Measurements from ENCODE around the gene RASGRF2. TPM values are rescaled to one million over a fixed set of nuclear protein-coding genes. Genes with fewer than 3 reads are reported as not detected.

RASGRF2 gene
- polyA plus RNA-seq, 1 donor, result 2.3 TPM

DNA sequence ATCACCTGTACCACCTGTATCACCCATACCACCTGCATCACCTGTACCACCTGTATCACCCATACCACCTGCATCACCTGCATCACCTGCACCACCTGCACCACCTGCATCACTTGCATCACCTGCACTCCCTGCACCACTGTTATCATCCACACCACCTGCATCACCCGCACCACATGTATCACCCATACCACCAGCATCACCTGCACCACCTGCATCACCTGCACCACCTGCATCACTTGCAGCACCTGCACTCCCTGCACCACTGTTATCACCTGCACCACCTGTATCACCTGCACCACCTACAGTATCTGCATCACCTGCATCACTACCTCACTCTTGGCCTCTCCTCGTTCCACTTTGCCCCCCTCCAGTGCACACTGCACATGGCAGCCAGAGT is 209.8 kb downstream of the RASGRF2 start:
- DNase-seq, result no peak

DNA sequence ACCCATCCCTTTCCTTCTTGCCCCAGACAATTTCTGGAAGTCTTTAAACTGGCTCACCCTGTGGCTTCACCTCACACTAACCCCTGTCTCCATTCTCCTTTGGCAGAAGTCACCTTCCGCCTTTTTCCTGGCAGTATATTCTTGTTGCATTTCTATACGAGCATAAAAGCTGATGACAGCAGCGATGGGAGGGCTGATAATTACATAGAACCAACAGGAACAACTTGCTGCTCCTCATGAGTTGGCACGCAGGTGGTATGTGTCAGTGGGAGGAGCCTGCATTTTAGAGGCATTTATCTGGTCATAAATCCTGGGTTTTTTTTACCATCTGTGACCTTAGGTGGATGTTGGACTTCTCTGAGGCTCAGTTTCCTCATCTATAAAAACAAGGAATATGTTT is 211.6 kb downstream of the RASGRF2 start:
- DNase-seq, result no peak

GRCh38 chr5:81172710-81173109 is 212.5 kb downstream of the RASGRF2 start:
- no peak for DNase-seq

- no peak for DNase-seq
Observed at GRCh38 chr5:81177061-81177460, 216.9 kb downstream of the RASGRF2 start.

DNA sequence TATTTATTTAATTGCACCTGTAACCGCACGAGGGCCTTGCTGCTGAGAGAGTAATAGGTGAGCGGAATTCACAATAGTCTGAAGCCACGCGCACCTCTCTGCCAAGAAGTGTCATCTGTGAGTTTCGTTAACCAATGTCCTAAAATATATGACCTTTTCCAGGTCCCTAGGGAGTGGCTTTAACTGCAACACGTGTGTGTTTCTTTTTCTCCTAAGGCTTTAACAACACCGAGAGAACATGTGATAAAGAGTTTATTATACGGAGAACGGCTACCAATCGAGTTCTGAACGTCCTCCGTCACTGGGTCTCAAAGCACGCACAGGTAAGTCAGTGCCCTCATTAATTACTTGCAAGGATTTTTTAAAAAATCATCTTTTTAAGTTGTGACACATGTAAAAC is 219.8 kb downstream of the RASGRF2 start:
- no peak for DNase-seq

- DNase-seq, result no peak
Observed at GRCh38 chr5:81180780-81181460, 220.8 kb downstream of the RASGRF2 start.

DNA sequence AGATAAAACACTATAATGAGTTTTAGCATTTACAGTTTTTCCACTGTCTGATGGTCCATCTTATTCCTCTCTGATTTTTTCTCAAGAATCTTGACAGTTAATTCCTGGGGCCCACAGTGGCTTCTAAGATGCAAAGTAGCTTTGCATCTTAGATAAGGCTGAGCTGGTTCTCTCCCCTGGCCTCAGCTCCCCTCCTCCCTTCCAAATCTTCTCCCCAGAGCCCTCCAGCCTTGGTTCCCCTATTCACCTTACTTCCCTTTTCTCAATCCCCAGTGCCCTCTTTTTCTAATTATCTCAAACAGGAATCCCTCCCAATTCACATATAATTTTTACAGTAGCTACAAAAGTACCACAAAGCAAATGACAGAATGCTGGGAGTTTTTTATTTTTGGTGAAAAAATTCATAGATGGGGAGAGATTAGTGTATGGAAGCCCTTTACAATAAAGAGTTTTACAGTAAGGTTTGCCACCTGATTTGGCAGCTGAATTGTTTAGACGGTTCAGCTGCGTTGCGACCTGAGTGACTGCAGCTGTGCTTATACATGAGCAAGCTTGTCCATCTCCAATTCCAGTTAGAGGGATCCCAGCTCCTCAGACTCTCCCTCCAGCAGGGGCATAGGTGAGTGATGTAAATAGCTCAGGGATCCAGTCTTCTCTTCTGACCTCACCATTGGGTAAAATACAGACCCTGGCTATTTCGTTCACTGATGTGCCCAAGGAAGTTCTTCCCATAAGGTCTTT is 221.6 kb downstream of the RASGRF2 start:
- no peak for DNase-seq

DNA sequence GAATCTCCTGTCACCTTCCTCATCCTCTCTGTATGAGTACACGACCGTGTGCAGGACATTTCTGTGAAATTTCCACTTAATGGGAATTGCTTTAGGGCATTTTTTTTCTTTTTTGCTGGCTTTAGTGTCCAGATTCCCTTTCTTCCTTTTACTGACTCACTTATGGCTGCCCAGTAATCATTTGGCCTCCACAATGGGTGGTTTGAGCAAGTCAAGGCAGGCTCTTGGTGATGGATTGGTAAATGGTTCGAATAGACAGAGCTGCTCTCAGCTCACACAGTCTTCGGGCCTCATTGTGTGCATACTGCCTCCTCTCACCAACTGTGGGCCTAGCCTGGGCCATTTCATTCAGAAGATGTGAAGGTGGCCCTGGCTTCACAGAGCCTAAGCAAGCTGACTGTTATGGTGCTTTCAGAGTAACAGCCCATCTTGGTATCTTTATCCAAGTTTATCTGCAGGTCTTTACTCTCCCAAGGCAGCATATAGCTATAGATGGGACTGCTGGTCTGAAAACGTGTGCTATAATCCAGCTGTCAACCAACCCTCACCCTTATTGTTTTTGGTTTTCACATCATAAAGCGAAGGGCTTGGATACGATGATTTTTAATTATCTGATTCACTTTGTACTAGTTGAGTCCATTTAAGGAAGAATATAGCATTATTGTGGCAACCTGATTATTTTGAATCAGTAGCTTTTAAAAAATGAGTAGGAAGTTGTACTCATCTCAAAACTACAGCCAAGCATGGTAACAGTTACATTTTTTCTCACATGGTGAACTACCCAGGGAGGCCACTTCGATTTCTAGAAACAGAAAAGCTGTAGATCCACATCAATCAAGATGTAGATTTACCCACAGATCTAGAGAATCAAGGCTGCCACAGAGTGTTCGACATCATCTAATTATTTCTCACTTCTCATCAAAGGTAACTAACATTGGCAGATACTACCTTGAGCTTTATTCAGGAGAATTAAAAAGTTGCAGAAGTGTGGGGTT is 222.5 kb downstream of the RASGRF2 start:
- no peak for DNase-seq

- DNase-seq, result no peak
Observed at GRCh38 chr5:81183811-81184748, 223.9 kb downstream of the RASGRF2 start.

DNA sequence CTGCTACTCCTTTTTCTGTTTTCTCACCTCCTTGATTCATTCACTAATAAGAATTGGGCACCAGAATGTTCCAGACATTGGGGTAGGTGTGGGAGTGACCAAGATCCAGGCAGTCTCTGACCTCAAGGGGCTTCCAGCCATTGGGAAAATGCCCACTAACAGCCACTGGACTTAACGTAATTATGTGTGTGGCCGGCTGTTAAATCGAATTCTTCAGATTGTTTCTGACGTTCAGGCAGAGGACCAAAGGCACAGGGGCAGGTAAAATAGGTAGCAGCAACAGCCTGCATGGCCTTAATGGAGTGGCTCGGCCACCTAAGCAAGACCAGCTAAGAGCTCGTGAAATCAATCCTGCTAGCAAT is 224.6 kb downstream of the RASGRF2 start:
- no peak for DNase-seq

DNA sequence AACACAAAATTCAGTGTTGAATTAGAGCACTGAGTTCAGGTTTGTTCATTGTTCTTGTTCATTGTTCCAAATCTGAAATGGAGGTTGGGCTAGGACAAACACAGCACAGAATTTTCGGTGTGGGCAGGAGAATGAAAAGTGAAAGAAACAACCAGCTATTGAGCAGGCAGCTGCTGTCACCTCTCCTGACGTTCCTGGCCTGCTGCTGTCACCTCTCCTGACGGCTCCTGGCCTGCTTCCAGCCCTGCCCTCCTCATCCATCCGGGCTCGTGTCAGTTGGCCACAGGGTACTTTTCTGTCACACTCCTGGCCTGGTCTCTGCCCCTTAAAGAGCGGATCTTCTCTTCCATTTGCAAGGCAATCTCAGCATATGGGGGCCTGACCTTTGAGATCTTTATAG is 227.7 kb downstream of the RASGRF2 start:
- DNase-seq, result no peak

DNA sequence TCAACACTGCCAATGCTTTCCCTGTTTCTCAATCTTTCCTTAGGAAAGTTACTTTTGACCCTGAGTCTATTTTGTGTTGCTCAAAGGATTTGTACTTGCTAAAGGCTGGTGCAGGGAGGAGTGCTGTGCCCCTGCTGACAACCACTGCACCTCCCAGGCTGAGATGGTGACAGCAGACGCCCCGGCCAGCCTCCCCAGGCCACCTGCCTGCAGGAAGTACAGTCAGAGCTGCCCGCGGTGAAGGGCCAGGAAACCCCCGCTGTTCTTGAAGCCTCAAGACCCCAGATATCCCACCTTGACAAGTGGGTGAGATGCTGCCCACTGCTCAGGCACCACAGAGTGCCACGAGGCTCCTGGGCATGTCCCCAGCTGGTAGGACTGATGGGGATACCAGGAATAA is 228.8 kb downstream of the RASGRF2 start:
- DNase-seq, result no peak

- no peak for DNase-seq
Observed at GRCh38 chr5:81189875-81190498, 229.8 kb downstream of the RASGRF2 start.

DNA sequence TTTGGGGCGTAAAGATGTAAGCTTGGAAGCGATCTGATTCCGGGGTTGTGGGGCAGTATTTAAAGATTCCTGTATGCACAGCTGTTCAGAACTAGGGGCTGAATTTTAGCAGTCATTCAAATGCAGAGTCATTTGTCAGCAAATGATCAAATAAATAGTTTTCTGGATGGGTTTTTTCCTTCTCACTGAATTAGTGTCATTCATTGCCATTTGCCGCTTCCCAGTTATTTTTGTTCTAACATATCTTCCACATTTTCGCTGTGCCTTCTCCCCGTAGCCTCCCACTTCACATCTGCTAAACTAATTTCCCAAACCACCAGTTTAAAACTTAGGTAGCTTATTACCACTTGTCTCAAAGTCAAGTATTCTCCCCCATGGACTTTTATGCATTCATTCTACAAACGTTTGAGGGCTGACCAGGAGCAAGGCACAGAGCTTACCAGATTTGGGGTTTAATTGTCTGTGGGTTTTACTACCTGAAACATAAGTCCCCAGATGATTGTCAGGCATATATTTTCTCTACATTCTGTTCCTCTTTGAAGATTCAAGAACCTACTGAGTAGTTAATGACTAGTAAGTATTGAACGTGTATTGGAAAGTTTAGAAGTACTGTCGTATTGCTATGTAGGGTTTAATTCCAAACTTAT is 231.7 kb downstream of the RASGRF2 start:
- no peak for DNase-seq

DNA sequence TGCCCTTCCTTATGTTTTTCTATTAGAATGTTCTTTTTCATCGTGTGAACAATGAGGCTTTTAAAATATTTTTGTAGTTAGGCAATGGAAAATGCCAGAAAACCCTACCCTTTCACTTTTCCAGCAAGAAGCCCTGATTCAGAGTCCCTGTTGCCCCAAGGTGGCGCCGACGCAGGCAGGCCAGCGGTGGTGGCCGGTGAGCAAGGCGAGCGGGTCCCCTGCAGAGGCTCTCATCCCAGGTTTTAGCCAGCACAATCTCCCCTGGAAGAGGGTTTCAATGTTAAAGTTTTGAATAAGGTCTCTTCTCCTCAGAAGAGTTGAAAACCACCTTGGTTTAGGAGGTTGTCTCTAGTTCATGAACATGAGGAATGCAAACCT is 232.2 kb downstream of the RASGRF2 start:
- DNase-seq, result no peak

GRCh38 chr5:81194633-81195334 is 234.6 kb downstream of the RASGRF2 start:
- DNase-seq, result peak; percentile 76

DNA sequence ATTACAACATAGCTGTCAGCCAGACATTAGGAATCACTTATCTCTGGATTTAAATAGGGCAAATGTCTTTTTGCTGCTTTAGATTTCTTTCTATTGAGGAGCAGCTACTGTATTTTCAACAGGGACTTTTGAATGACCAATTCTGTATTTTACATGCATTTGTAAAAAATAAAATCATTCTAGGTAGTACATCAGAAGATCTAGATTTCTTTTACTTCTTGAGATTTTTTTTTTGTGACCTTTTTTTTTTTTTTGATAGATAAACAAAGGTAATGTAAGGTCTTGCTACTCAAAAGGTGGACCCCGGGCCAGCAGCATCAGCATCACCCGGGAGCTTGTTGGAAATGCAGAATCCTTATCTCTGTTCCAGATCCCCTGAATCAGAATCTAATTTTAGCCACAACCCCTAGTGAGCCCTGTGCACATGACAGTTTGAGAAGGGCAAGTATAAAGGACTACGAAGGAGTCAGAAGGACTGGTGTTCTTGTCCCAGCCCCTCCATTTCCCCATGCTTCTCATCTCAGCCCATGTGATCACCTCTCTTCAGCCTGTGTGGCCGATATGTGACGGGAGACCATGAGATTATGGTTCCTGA is 235.3 kb downstream of the RASGRF2 start:
- no peak for DNase-seq

DNA sequence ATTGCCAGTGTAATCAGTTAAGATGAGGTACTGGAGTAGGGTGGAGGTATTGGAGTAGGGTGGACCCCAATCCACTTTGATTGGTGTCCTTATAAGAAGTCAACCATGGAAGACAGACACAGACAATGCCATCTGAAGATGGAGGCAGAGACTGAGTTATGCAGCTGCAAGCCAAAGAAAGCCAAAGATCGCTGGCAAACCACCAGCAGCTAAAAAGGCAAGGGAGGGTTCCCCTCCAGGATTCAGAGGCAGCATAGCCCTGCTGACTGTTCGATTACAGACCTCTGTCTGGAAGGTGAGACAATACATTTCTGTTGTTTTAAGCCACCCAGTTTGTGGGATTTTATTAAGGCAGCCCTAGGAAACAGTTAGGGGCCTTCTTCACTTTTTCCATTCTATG is 242.5 kb downstream of the RASGRF2 start:
- DNase-seq, result no peak

DNA sequence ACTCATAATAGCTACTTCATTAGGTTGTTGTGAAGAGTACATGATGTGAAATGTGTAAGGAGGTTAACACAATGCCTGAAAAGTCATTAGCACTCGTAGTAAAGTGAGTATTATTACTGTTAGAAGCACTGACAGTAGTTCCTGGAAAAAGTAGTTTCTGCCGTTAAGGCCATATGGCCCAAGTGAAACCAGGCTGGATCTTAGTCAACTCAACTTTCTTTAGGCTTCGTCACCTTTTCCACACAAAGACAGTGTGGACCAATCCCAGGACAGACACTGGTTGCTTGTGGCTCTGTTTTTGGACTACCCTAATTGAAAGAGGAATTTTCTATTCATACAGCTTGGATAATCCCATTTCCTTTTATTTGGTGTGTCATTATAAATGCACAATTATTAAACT is 243.6 kb downstream of the RASGRF2 start:
- no peak for DNase-seq

DNA sequence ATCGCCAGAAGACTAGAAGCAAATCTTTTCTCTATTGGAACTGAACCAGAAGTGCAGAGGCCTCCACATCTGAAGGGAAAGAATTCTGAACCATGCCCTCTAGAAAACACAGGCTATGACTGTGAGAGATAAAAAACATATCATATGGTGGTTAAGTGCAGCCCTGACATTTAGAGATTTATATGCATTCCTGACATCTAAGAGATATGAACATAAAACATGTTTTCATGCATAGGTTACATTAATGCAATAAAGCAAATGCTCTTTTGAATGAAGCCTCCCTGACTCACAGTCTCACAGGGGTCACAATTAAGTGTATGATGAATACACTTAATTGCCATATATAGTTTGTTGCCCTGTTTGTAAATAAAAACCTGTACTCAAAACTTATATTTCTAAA is 244.0 kb downstream of the RASGRF2 start:
- DNase-seq, result no peak

All from left kidney (tissue), 2 donors.